ENCODE results near the gene MRTFA. TPM values are rescaled to one million over a fixed set of nuclear protein-coding genes. Genes with fewer than 3 reads are reported as not detected.

Gene MRTFA
- polyA plus RNA-seq, 1 of the 3 experiments (the other 2 are of a cell fraction), result 5.8 TPM

- Histone ChIP-seq H3K9me2 (no peaks in the 10 kb centered on the region), H2AFZ (ENCODE audit: low read depth) (no peak overlapping the region), H3K4me2 (no peak overlapping the region), H3K9me3 (no peaks in the 10 kb centered on the region), H3K4me3 (ENCODE audit: low read depth in 2 of 2, low read length in 1 of 2) (no peak overlapping the region), H3K27ac (ENCODE audit: low read depth in 2 of 2, low read length in 1 of 2) (no peak overlapping the region), H4K20me1 (ENCODE audit: insufficient read depth) (no peaks in the 10 kb centered on the region), H3K4me1 (ENCODE audit: control insufficient read depth in 1 of 2, insufficient read depth in 2 of 2, low read depth in 1 of 2, low read length in 1 of 2) (no peaks in the 10 kb centered on the region), H3K9ac (no peak overlapping the region), H3K27me3 (ENCODE audit: insufficient read depth) (no peaks in the 10 kb centered on the region), H3K79me2 (ENCODE audit: insufficient read depth) (no peaks in the 10 kb centered on the region), H3F3A (replicated peaks; ENCODE audit: insufficient read depth) (no peaks in the 10 kb centered on the region), H3K36me3 (replicated peaks in 1 of 2; ENCODE audit: control insufficient read depth in 1 of 2, insufficient read depth in 2 of 2, low read length in 1 of 2) (peaks cover 21 to 58% of the 10 kb centered on the region in 2 experiments)
- CTCF ChIA-PET, result no interaction called here
- DNase-seq, result no peak
- TF ChIP-seq SMC3 (IDR thresholded peaks at IDR 0.05; ENCODE audit: low read depth, low read length) (no peak), NRF1 (IDR thresholded peaks at IDR 0.05; ENCODE audit: low read depth, low read length) (no peak), RXRA (IDR thresholded peaks at IDR 0.05; ENCODE audit: borderline replicate concordance, low read depth) (no peak), TAF1 (IDR thresholded peaks at IDR 0.05; ENCODE audit: borderline replicate concordance, low read depth, low read length) (no peak), MEF2A (IDR thresholded peaks at IDR 0.05; ENCODE audit: borderline replicate concordance, low read depth) (no peak), GATA2 (CRISPR knock-in tag; IDR thresholded peaks at IDR 0.05) (no peak), EP300 (IDR thresholded peaks at IDR 0.05; ENCODE audit: borderline replicate concordance in 1 of 2, low read depth in 1 of 2, low read length in 1 of 2) (no peak), POLR2AphosphoS5 (IDR thresholded peaks at IDR 0.05; ENCODE audit: low read depth, low read length) (no peak), RCOR1 (IDR thresholded peaks at IDR 0.05; ENCODE audit: low read length) (no peak), USF2 (IDR thresholded peaks at IDR 0.05; ENCODE audit: borderline replicate concordance, low read depth, low read length) (no peak), CHD2 (IDR thresholded peaks at IDR 0.05; ENCODE audit: low read length, partially characterized antibody) (no peak), GABPA (IDR thresholded peaks at IDR 0.05; ENCODE audit: low read depth) (no peak), FOXM1 (IDR thresholded peaks at IDR 0.05; ENCODE audit: low read depth) (no peak), FOXJ3 (CRISPR knock-in tag; IDR thresholded peaks at IDR 0.05) (no peak), CTCF (IDR thresholded peaks at IDR 0.05) (no peak)
- TF ChIP-seq, protein P1, sequence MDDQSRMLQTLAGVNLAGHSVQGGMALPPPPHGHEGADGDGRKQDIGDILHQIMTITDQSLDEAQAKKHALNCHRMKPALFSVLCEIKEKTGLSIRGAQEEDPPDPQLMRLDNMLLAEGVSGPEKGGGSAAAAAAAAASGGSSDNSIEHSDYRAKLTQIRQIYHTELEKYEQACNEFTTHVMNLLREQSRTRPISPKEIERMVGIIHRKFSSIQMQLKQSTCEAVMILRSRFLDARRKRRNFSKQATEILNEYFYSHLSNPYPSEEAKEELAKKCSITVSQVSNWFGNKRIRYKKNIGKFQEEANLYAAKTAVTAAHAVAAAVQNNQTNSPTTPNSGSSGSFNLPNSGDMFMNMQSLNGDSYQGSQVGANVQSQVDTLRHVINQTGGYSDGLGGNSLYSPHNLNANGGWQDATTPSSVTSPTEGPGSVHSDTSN (IDR thresholded peaks at IDR 0.05), result no peak
- TF ChIP-seq, protein P2, sequence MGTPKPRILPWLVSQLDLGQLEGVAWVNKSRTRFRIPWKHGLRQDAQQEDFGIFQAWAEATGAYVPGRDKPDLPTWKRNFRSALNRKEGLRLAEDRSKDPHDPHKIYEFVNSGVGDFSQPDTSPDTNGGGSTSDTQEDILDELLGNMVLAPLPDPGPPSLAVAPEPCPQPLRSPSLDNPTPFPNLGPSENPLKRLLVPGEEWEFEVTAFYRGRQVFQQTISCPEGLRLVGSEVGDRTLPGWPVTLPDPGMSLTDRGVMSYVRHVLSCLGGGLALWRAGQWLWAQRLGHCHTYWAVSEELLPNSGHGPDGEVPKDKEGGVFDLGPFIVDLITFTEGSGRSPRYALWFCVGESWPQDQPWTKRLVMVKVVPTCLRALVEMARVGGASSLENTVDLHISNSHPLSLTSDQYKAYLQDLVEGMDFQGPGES (IDR thresholded peaks at IDR 0.05; ENCODE audit: low read depth, low read length), result no peak
- POLR2A ChIA-PET, result no interaction called here
- 82% methylated on average over 1 of the region's 1 CpG for WGBS (ENCODE audit: low lambda C conversion rate)
These were observed 272.1 kb downstream of the MRTFA start for GRCh38 chr22:40364431-40364830.

Data from SK-N-SH (cell line).